Measurements from ENCODE around the gene SIGLEC12. TPM values are rescaled to one million over a fixed set of nuclear protein-coding genes. Genes with fewer than 3 reads are reported as not detected.

Gene SIGLEC12
- total and polyA plus RNA-seq, 9 of the 15 experiments (the other 6 are each of a cell fraction or from before 2014, with no cell fraction given): 0.08 to 1.3 (median 0.54) TPM

- no peaks in the 10 kb centered on the region for H3K9me3 ChIP-seq (replicated peaks; ENCODE audit: control insufficient read depth, insufficient read depth, low read depth, low read length)
- FAIRE-seq: no peak
- POLR2A ChIA-PET: interaction anchor here (0.7 to 1.7 kb wide), 4 partner anchors 10 to 501 kb away, joined by 3 to 5 read pairs (median 3); no protein-coding TSS in a partner anchor
Observed at GRCh38 chr19:51469629-51470028, 32.0 kb downstream of the SIGLEC12 start.

More at GRCh38 chr19:51469629-51470028, 32.0 kb downstream of the SIGLEC12 start:
- ATAC-seq (peak; percentile 1), DNase-seq (ENCODE audit: extremely low read depth in 1 of 4, low spot score in 3 of 4) (no peak)
- TF ChIP-seq SMARCB1 (IDR thresholded peaks at IDR 0.05; ENCODE audit: insufficient read length, low read depth): no peak
- no peak for TF ChIP-seq ZFPM2 (CRISPR knock-in tag; IDR thresholded peaks at IDR 0.05)
- peak; percentile 22; the same call in 1 of the 2 replicates for TF ChIP-seq SPI1 (IDR thresholded peaks at IDR 0.05; ENCODE audit: borderline replicate concordance, low read depth, low read length)
- no peak for TF ChIP-seq HBP1 (CRISPR knock-in tag; IDR thresholded peaks at IDR 0.05)
- peak; percentile 92; the same call in 1 of the 2 replicates for TF ChIP-seq ZNF24 (IDR thresholded peaks at IDR 0.05)
- TF ChIP-seq RAD21 (CRISPR knock-in tag; conservative IDR thresholded peaks at IDR 0.05 in 1 of 2, IDR thresholded peaks at IDR 0.05 in 1 of 2): no peak
- TF ChIP-seq ZNF584 (CRISPR knock-in tag; IDR thresholded peaks at IDR 0.05; ENCODE audit: low read depth): 0 out of 2 replicates have a peak, but pooled peaks have one; percentile 21
- TF ChIP-seq THAP7 (CRISPR knock-in tag; IDR thresholded peaks at IDR 0.05): 0 out of 2 replicates have a peak, but pooled peaks have one; percentile 20
- no peak for TF ChIP-seq DEAF1 (CRISPR knock-in tag; IDR thresholded peaks at IDR 0.05)
- Histone ChIP-seq H3K79me2 (ENCODE audit: control insufficient read depth, insufficient read depth, low read length) (peaks cover 80% of the 10 kb centered on the region), H3K4me3 (peak overlapping the region; percentile 59), H3K36me3 (ENCODE audit: control insufficient read depth, insufficient read depth, low read length) (peaks cover 17% of the 10 kb centered on the region; the same call in 2 of the 3 replicates), H3K27me3 (ENCODE audit: control insufficient read depth in 2 of 2, insufficient read depth in 2 of 2, low read length in 2 of 2) (no peaks in the 10 kb centered on the region), H3K4me1 (replicated peaks in 1 of 2; ENCODE audit: control insufficient read depth in 2 of 2, insufficient read depth in 2 of 2, low read length in 2 of 2) (peaks cover 17 to 31% of the 10 kb centered on the region in 2 experiments), H3K9ac (ENCODE audit: insufficient read depth in 1 of 2, low read depth in 2 of 2, low read length in 2 of 2) (peak overlapping the region; percentile 78 to 93; a peak in 3 of 4 replicates), H3K27ac (ENCODE audit: extremely low read depth, low read depth, low read length) (peak overlapping the region; percentile 84), H3K9me1 (ENCODE audit: control insufficient read depth, insufficient read depth, low read length) (no peaks in the 10 kb centered on the region), H2AFZ (ENCODE audit: low read depth, low read length) (no peak overlapping the region), H4K20me1 (replicated peaks; ENCODE audit: control insufficient read depth, insufficient read depth, low read length) (no peaks in the 10 kb centered on the region), H3K4me2 (ENCODE audit: insufficient read depth, low read length) (peak overlapping the region; percentile 92)
- no TSS peak for BruUV-seq (replicated peaks)
- 10% methylated on average over 1 of the region's 1 CpG for WGBS (ENCODE audit: insufficient coverage, low coverage, missing lambda C conversion rate)
- intact Hi-C loops (cut with micrococcal nuclease) (loop anchor here (2.0 to 5.0 kb wide), 3 partner anchors 77 to 173 kb away; no protein-coding TSS in a partner anchor), in situ Hi-C loops (cut with MboI) (loop anchor here (10.0 kb wide), 2 partner anchors 95 to 185 kb away; no protein-coding TSS in a partner anchor)
- CTCF ChIA-PET (ENCODE audit: low intra/inter-chr PET ratio): no interaction called here

Measured in K562 (cell line).